Nucleus accumbens (tissue), 56 donors: ENCODE results near the gene SMG6.
"Not testable (repeated sequence)": the region's sequence is repeated elsewhere in the genome, so short reads cannot be mapped to it uniquely, and the experiment has no call there.

Experiments used
- DNase-seq, 56 donors: peaks; one replicate each; lab custom pipeline; 2025; lab: John Stamatoyannopoulos, UW

The SMG6 gene

GRCh38 chr17:2309338-2310154, 6.0 kb upstream of the SMG6 start:
- no peak for DNase-seq

GRCh38 chr17:2304931-2305330, 1.3 kb upstream of the SMG6 start:
- no peak for DNase-seq

- peak in 2 of 56 donors; percentile 40 to 59 for DNase-seq
Measured at GRCh38 chr17:2302778-2303203, 794 bp downstream of the SMG6 start.

GRCh38 chr17:2299756-2300155, 3.8 kb downstream of the SMG6 start:
- no peak for DNase-seq

GRCh38 chr17:2299136-2299535, 4.4 kb downstream of the SMG6 start:
- no peak for DNase-seq

- DNase-seq: no peak
Measured at GRCh38 chr17:2297023-2297422, 6.6 kb downstream of the SMG6 start.

- DNase-seq: no peak
Measured at GRCh38 chr17:2295575-2295974, 8.0 kb downstream of the SMG6 start.

- DNase-seq: no peak
Measured at GRCh38 chr17:2292100-2292499, 11.5 kb downstream of the SMG6 start.

GRCh38 chr17:2289878-2290478, 13.6 kb downstream of the SMG6 start:
- no peak for DNase-seq

- DNase-seq: no peak
Measured at GRCh38 chr17:2283302-2283701, 20.3 kb downstream of the SMG6 start.

- no peak for DNase-seq
Measured at GRCh38 chr17:2282297-2282873, 21.2 kb downstream of the SMG6 start.

GRCh38 chr17:2279707-2280106, 23.9 kb downstream of the SMG6 start:
- DNase-seq: no peak

- no peak for DNase-seq
Measured at GRCh38 chr17:2277429-2278170, 26.0 kb downstream of the SMG6 start.

- no peak for DNase-seq
Measured at GRCh38 chr17:2275722-2276121, 27.9 kb downstream of the SMG6 start.

- DNase-seq: no peak
Measured at GRCh38 chr17:2274414-2274813, 29.2 kb downstream of the SMG6 start.

GRCh38 chr17:2271985-2272702, 31.4 kb downstream of the SMG6 start:
- DNase-seq: no peak

GRCh38 chr17:2267354-2267753, 36.2 kb downstream of the SMG6 start:
- no peak for DNase-seq

- DNase-seq: no peak
Measured at GRCh38 chr17:2266865-2267228, 36.7 kb downstream of the SMG6 start.

- no peak for DNase-seq
Measured at GRCh38 chr17:2266045-2266864, 37.3 kb downstream of the SMG6 start.

- not testable (repeated sequence) for DNase-seq
Measured at GRCh38 chr17:2265166-2265565, 38.4 kb downstream of the SMG6 start.
